Esophagus muscularis mucosa (tissue), 4 donors: ENCODE results near the gene LAMA1.

Source experiments
- EP300 ChIP-seq: sonication (generic); formaldehyde crosslinking; IDR thresholded peaks from one replicate; pipeline ENCODE4 v1.6.1; 2017; ENCODE audit warnings: antibody characterized with exemption
- POLR2A ChIP-seq: fragments of 450-650 bp; IDR thresholded peaks from one replicate; pipeline ENCODE4 v1.6.1; 2017; ENCODE audit warnings: antibody characterized with exemption, moderate library complexity, mild to moderate bottlenecking, low read depth
- POLR2AphosphoS5 ChIP-seq, 2 donors: sonication (generic); formaldehyde crosslinking; IDR thresholded peaks; one replicate each; pipeline ENCODE4 v1.6.1; 2017; ENCODE audit warnings: antibody characterized with exemption in 2 of 2
- TF ChIP-seq, protein P1 (sequence below), 3 experiments: fragments of 200-600 bp in 2 of 3; fragments of 450-650 bp in 1 of 3; sonication (generic) in 2 of 3; IDR thresholded peaks; one replicate each; pipeline ENCODE4 v1.5.1; 2017 to 2019; ENCODE audit warnings: antibody characterized with exemption in 3 of 3, mild to moderate bottlenecking in 2 of 3, moderate library complexity in 1 of 3

DNA sequence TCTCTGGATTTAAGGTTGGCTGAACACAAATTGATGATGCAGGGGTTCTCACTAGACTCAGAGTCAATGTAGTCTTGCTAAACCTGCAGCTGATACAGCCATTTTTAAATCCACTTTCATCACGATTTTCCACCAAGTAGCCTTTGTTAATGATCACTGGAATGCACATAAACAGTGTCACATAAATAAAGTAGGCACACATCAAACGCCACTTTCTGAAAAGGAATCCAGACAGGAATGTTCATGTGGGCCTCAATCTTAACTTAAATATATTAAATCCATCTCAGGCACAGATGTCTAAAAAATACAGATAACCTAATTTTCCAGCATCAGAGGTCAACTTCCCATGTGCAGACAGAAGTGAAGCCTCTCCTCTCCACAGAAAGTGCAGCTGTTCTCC lies 58.3 kb downstream of the LAMA1 start:
- TF ChIP-seq POLR2A (no peak), POLR2AphosphoS5 (IDR thresholded peaks at IDR 0.05) (no peak), EP300 (no peak)
- TF ChIP-seq, protein P1, sequence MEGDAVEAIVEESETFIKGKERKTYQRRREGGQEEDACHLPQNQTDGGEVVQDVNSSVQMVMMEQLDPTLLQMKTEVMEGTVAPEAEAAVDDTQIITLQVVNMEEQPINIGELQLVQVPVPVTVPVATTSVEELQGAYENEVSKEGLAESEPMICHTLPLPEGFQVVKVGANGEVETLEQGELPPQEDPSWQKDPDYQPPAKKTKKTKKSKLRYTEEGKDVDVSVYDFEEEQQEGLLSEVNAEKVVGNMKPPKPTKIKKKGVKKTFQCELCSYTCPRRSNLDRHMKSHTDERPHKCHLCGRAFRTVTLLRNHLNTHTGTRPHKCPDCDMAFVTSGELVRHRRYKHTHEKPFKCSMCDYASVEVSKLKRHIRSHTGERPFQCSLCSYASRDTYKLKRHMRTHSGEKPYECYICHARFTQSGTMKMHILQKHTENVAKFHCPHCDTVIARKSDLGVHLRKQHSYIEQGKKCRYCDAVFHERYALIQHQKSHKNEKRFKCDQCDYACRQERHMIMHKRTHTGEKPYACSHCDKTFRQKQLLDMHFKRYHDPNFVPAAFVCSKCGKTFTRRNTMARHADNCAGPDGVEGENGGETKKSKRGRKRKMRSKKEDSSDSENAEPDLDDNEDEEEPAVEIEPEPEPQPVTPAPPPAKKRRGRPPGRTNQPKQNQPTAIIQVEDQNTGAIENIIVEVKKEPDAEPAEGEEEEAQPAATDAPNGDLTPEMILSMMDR (IDR thresholded peaks at IDR 0.05), result no peak
